ENCODE data around the gene PRSS50.

The PRSS50 gene

DNA sequence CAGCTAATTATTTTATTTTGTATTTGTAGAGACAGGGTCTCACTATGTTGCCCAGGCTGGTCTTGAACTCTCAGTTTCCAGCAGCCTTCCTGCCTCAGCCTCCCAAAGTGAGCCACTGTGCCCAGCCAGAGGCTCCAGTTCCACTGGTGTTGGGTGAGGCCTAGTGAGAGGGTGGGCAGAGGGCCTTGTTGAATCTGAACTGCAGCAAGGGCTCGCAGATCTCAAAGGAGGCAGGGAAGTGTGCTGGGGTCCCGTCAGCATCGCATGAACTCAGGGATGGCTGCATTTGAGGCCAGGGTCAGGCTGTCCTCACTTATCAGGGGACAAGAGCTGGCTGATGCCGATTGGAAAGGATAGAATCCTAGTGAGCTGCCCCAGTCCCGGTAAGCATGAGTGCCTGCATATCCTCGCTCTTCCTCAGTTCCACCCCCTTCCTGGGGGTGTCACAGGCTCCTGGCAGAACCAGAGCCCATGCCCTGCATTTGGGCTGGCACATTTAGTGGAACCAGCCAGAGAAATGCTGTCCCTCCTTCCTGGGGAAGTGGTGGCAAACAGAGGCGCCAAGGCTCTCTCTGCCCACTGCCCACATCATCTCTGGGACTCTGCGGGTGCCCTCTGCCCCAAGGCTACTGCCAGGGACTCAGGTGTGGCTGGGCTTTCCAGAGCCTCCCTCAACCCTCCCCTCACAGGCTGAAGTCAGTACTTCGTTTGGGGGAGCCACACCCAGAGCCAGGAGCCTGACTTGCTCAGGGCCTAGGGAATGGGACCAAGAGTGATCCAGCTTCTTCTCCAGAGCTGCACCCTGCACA is 48.3 kb downstream of the PRSS50 start:
- no peak for DNase-seq (ENCODE audit: low read depth)

DNA sequence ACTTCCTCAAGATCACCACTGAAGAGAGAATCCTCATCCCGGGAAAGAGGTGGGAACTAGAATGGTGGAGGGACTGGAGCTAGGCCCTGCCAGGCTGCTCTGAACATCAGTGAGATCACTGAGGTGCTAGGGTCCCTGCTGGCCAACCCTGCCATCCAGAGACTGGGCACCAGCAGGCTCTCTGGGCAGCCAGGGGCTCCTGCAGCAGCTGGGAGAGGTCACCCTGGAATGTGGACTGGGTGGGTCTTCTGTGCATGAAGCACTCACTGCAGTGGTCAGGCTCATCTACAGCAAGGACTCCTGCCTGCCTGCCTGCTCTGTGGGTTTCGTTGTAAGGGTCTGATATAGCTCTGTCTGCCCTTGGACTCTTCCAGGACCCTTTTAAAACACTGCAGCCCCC is 49.1 kb downstream of the PRSS50 start:
- DNase-seq (ENCODE audit: low read depth), result no peak

DNA sequence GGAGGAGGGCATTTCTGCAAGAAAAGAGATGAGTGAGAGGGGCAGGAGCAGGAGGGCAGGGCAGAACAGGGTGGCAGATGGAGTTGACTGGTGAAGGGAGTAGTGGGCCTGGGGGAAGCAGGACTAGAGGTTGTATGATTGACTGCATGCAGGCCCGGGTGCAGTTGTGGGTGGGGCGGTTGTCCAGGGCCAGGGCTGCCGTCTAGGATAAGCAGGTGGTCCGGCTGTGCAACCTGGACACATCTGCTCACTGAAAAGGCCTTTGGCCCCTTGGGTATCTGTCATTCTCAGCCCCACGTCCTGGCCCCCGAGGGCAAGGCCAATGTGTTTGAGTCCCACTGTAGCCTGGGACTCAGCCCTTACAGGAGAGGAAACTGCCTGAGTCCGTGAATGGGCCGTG is 49.6 kb downstream of the PRSS50 start:
- no peak for DNase-seq (ENCODE audit: low read depth)

DNA sequence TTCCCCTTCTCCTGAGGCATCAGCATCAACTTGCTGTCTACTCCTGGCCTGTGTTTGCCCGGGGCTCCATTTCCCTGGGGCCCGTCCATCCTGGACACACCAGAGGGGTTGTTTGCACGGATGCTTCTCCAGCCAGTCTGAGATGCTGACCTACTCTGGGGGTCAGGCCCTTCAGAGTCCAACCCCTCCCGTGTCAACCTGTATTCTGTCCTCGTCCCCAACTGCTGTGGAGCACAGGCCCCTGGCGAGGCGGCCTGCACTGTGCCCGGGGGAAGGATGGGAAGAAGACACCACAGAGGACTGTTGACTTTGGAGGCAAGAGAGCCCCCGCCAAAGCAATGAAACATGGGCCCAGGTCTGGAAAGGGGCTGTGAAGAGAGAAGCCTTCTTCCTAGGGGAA is 50.0 kb downstream of the PRSS50 start:
- no peak for DNase-seq (ENCODE audit: low read depth)

DNA sequence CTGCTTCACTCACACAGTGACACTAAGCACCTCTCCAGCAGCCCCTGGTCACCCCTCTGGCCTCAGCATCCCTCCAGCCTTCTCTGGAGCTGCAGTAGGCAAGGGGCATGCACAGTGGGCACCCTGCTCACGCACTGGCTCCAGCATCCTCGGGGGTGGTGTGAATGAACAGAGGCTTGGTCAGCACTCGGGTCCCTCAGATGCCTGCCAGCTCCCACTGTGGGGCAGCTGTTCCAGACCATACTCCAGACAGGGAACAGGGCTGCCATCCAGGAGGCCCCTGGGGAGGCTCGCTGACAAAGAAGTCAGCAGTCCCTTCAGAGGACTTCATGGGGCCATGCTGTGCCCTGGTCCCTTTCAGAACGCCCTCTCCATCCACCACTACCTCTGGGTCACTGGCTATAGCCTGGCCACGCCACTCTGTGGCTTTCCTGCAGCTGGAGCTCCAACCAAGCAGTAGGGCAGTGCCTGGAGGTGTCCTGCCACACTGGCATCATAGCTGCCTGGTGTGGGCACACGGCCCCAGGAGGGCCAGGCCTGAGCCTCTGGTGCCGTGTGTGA is 50.5 kb downstream of the PRSS50 start:
- DNase-seq (ENCODE audit: low read depth), result no peak

DNA sequence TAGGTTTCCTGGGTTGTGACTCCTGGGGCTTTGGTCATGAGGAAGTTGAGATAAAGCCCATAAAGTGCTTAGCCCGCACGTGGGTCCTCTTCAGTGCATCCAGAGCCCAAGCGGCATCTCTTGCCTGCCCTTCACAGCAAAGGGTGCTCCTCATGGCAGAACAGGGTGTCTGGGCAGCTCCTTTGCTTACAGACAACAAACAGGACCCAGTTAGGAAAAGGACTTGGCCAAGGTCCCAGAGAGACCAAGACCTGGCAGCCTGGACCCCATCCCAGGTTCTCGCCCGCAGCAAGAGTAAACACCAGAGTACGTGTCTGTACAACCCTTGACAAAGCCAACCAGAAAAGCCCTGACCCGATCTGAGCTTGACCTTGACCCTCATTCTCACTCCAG is 51.2 kb downstream of the PRSS50 start:
- no peak for DNase-seq (ENCODE audit: low read depth)

DNA sequence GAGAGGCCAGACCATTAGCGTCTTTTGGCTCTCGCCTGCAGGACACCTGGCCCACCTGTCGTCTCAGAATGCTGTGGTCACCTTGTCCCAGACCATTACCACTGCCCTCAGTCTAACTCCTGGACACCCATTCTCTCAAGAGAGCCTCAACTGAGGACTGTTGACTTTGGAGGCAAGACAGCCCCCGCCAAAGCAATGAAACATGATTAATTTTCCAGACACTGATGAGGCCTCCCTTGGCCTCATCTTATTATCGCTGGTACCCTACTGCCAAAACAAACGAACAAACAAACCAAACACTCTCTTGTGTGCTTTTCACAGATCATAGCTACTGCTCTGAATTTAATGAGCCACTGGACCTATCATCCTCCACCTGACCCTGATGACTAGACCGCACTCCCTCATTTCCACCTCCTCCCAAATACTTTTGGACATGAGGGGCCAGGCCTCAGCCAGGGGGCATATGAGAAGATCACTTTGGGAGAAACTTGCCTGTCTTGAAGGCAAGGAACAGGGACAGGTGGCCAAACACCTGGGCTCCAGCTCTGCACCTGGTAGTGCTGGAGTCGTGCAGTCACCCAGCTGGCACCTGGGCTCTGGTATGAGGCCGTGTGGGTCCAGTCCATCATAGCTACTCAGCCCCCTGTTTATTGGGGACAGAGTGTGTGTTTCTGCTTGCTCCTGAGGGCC is 51.8 kb downstream of the PRSS50 start:
- no peak for DNase-seq (ENCODE audit: low read depth)

DNA sequence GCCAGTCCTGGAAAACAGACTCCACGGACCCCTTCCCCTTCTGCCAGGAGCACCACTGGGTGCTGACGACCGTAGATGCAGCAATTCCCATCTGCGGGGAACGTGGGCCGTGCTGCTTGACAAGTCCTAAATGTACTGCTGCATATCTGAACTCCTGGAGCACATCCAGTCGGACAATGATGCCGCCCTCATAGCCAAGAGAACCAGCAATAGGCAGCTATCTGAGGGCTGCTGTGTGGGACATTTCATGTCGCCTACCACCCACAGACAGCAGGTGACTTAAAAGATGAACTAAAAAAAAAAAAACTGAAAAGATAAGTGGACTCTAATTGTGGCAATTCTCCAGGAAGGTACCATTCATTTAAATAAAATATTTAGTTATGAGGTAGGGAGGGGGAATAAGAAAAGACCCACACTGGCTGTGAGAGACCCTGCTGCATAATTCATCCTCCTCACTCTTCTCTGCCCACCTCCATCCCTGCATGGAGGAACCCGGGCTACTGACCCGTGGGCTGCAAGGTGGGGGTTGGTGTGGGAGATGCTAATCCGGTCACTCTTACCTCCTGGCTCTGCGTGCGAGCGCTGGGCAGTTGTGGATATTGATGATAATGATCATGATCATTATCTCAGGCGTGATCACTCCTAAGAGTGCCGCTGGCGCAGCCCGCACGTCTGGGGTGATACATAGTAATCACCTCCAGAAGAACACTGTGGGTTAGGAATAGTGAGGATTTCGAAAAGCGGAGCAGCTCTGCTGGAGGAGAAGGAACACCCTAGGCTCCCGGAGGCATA is 52.5 kb downstream of the PRSS50 start:
- DNase-seq (ENCODE audit: low read depth), result no peak

DNA sequence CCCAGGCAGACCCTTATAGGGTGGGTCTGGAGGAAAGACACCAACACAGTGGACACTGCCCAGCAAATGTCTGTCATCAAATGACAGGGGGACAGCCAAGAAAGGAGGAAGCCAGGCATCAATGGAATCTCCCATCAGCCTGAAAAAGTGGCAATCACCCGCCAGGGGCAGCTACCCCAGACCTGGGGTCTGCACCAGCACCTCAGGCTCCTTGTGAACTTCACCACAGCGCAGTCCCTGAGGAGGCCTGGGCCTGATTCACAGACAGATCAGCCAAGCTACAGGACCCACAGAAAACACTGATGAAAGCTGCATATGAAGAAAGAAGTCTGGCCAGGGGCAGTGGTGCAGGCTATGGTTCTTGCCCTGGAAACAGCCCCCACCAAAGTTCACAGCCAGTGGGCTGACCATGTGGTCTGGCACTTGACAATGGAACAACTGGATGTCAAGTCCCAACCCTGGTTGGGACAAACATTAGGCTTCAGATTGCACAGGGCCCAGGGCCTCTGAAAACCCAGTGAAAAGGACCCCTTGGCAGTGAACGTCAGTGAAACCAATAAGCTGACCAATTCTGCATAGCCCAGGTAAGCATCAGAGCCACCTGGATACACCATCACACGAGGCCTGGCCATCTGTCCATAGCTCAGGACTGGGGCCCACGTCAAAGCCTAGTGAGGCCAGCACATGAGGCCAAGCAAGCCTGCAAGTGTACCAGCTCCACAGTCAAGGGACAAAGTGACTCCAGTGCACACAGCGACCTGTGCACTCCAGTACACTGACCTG is 53.3 kb downstream of the PRSS50 start:
- no peak for DNase-seq (ENCODE audit: low read depth)

DNA sequence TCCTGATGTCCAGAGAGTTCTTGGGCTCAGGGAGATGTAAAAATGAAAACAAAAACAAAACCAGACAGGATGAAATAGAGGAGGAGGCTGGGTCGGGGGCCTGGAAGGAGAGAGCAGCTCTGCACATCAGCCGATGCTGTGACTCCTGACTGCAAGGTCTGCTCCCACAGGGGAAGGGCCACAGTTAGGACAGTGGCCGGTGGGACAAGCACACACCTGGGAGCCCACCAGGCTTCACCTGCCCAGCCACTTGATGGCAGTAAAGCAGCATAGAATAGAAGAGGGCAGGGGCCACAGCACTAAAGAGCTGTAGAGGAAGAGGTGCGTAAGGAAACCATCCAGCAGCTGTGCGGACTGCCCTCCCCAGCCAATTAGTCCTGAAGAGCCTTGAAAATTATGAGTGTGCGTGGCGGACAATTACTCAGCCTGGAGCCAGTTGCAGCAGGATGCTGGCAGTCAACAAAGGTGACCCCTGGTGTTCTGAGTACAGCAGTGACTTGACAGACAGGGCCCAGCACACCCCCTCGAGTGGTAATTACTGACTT is 54.0 kb downstream of the PRSS50 start:
- DNase-seq (ENCODE audit: low read depth), result no peak

DNA sequence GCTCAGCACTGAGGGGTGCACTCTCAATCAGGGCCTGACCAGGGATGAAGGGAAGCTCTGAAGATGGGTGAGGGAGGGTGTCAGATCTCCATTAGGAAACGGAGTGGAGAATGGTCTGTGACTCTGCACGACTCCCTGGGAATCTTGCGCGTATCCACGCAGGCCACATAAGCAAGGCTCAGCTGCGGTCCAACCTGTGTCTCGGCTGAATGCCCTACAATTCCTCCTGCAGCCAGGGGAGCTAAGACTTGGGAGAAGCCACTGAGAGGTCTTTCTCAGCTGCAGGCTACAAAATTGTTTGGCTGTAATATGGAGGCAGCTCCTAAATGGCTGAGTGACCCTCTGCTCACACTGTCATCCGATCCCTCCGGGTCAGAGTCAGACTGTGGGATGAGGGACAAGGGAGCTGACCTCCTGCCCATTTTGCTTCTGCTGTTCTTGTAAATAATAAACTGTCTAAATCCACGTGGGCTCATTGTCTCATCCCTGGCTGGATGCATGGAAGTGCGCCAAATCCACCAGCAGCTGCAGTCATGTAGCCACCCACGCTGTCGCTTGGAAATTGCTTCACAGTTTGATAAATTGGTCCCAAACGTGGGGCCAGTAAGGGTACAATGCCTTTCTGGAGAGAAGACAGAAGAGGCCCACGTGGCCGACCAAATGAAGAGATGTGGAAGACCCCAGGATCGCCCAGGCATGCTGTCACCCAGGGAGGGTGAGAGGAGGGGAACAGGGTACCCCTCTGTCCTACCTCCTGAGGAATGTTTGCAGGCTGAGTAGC is 54.7 kb downstream of the PRSS50 start:
- no peak for DNase-seq (ENCODE audit: low read depth)

Measured in stimulated activated CD8-positive, alpha-beta memory T cell treated with anti-CD3 and anti-CD28 coated beads, Interleukin-15, amount 100 ng/mL, for 1 hour (primary cell).